Tibial nerve (tissue), 4 donors: ENCODE results near the gene SOX30.

Source experiments
- CTCF ChIP-seq, 5 experiments: fragments of 200-600 bp in 3 of 5; fragments of 450-650 bp in 2 of 5; sonication (generic) in 3 of 5; IDR thresholded peaks; one replicate each; pipeline ENCODE4 v1.5.1; 2016 to 2019; ENCODE audit warnings: antibody characterized with exemption in 5 of 5, mild to moderate bottlenecking in 3 of 5, moderate library complexity in 2 of 5
- EP300 ChIP-seq, 2 donors: sonication (generic); formaldehyde crosslinking; IDR thresholded peaks; one replicate each; pipeline ENCODE4 v1.6.1; 2017; ENCODE audit warnings: antibody characterized with exemption in 2 of 2, mild to moderate bottlenecking in 1 of 2
- POLR2A ChIP-seq, 2 donors: fragments of 450-650 bp; IDR thresholded peaks; one replicate each; pipeline ENCODE4 v1.6.1; 2017; ENCODE audit warnings: antibody characterized with exemption in 2 of 2, mild to moderate bottlenecking in 2 of 2, moderate library complexity in 2 of 2

DNA sequence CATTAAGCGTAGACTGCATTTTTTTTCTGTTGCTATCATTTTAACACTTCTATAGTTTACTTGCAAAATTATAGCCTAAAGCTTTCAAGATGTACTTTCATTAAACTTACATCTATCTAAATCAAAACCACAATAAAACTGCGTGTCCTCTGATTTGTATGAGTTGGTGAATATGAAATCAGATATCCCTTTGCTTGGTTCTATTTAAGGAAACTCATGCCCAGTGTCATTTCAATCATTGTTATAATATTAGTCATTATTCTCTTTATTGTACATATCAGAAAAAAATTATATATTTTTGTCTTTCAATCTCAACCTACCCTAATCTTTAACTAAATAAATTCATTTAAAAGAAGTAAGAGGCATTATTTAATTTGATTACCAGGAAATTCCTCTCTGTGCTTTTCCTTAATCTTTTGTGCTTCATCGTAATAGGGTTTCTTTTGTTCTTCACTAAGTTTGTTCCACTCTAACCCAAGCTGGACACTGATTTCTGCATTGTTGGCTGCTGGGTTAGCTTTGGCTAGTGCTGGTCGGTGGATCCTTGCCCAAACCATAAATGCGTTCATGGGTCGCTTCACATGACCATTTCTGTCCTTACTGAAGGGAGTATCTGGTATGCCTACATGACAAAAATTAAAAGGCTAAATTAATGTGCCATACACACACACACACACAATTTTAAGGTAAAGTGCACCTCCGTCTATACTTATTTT, 3.8 kb downstream of the SOX30 start:
- TF ChIP-seq CTCF (IDR thresholded peaks at IDR 0.05), result no peak
- no peak for TF ChIP-seq EP300 (IDR thresholded peaks at IDR 0.05)
- TF ChIP-seq POLR2A (IDR thresholded peaks at IDR 0.05), result no peak
